Measurements from ENCODE around the gene WBP1.
"Not testable (repeated sequence)": the region's sequence is repeated elsewhere in the genome, so short reads cannot be mapped to it uniquely, and the experiment has no call there.

WBP1 gene

DNA sequence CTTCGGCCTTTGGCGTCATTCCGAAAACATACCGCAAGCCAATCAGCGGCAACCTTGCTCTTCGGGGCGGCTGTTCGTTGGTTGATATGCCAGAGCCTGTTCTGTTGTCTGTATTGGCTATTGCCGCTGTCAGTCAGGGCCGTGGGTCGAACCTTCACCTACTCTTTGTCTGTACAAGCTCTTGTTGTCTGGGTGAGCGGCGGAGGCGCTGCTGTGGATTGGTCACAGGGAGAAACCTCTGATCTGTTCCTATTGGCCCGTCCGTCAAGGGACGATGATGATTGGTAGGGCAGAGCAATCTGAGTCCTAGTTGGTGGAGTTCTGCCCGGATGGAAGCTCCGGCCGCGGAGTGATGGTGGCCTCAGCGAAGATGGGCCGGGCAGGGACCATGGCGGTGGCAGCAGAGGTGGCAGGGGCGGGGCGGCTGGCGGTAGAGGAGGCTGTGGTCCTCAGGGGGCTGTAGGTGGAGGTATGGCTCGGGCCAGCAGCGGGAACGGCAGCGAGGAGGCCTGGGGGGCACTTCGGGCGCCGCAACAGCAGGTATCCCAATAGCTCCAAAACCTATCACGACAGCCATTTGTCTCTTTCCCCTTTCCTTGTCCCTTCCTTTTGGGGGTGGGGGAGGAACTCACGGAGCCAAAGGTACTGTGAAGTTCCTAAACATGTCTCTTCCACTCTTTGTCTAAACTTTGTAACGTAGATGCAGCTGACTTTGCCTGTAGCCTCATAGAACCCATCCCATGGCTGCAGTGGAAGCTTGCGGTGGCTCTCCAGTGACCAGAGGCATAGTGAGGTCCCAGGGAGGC, at the start of gene WBP1:
TSS of gene WBP1 (plus strand) at position 307 of the 806 bp plus-strand sequence. CDS start at position 472, 165 bp downstream.
- peak; percentile 99 for DNase-seq

DNA sequence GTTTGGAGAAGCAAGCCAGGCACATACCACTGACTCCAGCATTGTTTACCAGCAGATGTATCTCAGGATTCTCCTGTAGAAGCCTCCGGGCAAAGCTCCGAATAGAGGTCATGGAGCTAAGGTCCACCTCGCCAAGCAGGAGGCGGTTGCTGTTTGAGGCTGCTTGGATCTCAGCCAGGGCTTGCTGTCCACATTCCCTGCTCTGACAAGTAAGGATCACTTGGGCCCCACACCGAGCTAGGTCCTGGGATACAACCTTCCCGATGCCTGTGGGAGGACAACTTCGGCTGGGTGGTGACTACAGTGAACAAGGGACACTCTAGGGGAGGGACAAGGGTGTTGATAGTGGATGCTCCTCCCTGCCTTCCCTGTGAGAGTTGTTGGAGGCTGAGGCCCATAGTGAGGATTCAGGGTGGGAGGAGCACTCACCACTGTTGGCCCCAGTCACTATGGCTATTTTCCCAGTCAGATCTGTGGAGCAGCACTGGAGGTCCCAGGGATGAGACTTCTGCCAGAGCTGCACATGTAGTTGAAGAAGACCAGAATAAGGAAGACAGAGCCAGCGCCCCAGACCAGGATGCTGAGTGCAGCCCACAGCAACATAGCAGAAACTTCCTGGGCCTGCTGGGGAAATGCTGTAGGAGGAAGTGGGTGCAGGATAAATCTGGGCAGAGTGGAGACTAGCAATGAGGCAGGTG, 45.1 kb upstream of the WBP1 start:
- no peak for DNase-seq

DNA sequence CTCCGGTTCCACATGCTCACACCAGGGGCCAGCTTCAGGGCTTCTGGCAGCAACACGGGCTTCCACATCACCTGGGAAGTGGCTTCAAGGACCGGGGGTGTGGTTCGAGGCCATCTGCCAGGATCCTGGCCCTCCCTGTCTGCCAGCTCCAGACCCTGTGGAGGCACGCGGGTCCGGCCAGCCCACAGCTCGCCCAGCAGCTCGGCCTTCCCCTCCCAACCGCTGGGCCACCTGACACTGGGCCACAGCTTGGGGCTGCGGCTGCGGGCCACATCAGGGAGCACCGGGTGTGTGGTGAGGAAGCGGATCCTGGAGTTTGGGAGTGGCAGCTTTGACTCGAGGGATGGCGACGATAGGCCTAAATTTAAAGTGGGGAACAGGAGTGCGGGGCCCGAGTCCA, 43.8 kb upstream of the WBP1 start:
- no peak for DNase-seq

DNA sequence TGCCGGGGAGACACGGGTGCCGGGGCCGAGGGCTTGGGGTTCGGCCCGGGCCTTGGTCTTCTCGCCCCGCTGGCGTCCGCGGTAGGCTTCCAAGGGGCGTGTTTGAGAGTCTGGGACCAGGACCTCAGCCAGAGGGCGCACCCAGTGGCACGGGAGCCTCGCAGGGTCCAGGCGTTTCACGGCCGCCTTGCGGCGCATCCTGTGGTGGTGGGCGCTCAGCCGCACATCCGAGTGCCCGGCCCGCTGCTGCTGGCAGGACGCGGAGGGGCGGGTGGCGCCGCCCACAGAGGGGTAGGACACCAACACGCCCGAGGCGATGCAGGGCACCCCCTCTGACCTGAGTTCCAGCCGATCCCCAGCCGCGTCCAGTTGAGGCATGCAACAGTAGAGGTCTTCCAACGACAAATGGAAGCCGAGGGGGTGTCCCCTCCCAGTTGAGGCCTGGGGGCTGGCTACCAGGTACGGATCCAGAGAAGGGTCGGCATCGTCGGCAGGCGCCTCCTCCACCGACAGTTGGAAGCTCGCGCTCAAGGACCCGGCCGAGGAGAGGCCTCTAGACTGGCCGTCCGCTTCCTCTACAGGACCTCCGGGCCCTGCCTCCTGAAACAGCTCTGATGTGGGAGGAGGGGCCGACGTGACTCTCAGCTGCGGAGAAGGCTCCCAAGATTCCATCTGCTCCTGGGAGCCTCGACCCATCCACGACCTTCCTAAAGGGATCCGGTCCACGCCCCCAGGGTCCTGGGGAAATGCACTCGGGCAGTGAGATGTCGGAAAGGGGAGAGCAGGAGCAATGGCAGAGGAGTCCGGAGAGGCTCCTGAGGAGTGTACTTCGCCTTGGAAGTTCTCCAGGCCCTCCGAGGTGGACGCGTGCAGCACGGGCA, 43.1 kb upstream of the WBP1 start:
- DNase-seq: no peak

DNA sequence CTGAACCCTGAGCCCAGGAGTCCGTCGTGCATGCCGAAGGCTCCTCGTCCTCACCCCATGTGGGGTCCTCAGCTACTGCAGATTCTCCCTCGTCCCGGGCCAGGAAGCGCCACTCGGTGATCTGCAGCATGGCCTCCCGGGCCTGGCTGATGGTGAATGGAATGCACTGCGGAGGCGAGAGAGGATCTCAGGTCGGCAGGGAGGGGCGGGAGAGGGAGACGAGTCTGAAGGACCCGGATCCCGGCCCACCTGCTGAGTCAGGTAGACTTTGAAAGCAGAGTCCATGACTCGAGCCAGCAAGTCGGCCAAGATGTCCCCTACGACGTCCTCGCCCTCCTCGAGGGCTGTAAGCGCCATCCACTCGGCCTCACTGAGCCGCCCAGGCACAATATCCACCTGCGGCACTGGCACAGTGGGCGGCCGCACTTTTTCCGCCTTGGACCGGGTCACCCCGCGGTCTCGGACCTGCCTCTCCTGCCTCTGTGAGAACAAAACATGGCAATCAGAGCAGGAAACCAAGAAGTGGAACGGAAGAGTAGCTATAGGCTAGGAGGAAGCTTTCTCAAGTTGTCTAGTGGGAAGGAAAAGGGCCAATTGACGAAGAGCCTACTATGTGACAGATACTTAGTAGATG, 42.4 kb upstream of the WBP1 start:
- DNase-seq: no peak

DNA sequence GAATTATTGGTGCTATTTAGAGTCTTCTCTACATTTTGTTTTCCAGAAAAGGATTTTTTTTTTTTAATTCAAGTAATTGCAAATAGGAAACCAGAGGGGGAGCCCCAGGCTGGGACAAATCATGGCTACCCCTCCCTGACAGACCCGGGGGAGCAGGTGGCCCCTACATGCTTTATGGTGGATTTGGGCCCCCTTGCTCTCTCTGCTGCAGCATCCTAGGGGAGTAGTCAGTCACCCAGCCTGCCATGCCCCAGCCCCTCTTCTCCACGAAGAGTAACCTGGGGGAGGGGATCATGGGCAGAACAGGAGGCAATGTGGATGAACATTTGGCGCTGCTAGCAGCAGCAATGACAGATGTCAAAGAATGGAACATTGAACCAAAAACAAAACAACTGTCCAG, 41.5 kb upstream of the WBP1 start:
- DNase-seq: no peak

DNA sequence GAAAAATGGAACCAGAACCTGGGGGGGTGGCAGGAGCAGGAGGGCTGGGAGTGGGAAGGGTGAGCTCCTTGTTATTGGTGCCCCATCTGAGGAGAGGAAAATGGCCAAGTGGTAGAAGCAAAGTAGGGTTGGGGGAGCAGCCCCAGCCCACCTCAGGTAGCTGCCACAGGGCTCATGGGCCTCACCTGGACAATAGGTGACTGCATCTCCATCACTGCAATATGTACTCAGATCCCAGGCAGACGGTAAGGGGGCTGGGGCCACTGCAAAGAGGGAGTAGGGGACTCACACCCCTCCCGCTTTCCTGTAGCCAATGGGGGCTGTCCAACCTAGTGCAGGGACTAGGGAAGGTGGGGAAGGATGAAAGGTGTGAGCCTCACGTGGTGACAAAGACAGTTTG, 41.0 kb upstream of the WBP1 start:
- no peak for DNase-seq

DNA sequence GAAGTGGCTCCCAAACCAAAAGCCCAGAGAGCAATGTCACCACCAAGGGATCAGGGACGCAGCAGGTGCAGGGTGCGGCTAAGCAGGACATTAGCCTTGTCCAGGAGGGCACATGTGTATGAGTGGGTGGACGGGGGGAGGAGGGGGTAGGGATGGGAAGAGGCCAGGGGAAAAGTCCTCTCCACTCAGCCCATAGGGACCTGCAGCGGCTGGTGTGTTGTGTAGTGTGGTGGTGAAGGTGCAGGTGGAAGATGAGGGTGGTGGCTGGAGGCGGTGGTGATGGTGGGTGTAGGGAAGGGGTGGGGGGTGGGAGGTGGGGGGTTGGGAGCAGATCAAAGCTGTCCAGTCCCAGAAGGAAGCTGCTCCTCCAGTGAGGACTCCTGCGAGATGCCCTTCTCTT, 40.5 kb upstream of the WBP1 start:
- no peak for DNase-seq

DNA sequence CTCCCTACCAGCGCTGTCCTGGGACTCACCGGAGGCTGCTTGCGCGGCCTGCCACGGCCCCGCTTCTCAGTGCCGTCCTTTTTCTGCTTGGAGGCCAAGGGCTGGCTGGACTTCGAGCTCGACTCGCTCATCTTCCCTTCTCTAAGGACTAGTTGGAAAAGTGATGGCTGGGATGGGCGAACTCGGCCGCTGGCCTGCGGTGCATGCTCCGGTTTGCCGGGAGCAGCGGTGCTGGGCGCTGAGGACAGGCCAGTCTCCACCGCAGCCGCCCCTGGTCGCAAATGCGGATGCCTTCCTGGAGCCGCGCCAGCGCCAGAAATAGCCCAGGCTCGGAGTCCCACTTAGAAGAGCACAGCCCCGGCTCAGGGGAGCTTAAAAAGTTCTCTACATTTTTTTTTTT, 39.9 kb upstream of the WBP1 start:
- DNase-seq: no peak

DNA sequence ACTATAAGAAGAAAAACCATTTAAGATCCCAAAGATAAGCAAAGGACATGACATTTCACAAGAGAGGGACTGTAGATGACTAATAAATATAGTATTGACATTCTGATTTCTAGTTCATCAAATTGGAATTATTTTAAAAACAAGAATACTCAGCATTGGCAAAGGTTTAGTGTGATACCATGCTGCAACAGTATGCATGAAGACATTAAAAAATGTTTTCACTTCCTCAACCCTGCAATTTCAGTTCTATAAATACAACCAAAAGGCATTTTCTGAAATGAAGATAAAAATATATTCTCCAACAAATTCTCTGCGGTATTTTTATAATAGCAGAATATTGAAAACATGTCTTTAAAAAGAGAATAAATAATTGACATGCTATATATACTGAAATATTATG, 38.9 kb upstream of the WBP1 start:
- DNase-seq: no peak

DNA sequence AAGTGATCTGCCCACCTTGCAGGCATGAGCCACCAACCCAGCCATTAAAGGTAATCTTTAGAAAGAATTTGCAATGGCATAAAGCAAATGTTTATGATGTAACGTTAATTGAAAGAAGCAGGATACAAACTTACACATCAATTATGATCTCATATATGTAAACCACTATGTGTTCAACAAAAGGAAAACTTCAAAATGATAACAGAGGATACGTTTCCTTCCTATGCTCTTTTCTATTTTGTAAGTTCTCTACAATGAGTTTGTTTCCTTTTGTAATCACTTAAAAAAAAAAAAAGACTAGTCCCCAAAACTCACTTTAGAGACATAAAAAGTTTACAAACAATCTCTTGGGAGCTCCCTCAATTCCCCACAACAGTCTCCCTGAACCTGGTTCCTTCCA, 38.2 kb upstream of the WBP1 start:
- DNase-seq: no peak

DNA sequence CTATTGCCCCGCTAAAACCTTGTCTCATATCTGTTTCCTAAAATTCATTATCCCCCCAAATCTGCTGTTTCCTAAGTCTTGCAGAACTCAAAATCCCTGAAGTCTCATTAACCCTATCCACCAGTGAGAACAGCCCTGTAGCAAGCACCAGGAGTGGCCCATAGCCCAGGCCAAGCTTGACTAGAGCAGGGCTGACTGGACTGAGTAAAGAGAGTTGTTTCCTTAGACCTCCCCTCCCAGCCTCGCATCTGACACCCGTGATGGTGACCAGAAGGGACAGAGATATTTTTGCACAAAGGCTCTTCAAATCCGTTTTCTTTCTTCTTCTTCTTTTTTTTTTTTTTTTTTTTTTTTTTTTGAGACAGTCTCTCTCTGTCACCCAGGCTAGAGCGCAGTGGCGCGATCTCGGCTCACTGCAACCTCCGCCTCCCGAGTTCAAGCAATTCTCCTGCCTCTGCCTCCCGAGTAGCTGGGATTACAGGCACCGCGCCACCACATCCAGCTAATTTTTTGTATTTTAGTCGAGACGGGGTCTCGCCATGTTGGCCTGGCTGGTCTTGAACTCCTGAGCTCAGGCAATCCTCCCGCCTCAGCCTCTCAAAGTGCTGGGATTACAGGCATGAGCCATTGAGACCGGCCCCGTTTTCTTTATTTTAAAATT, 37.7 kb upstream of the WBP1 start:
- not testable (repeated sequence) for DNase-seq

DNA sequence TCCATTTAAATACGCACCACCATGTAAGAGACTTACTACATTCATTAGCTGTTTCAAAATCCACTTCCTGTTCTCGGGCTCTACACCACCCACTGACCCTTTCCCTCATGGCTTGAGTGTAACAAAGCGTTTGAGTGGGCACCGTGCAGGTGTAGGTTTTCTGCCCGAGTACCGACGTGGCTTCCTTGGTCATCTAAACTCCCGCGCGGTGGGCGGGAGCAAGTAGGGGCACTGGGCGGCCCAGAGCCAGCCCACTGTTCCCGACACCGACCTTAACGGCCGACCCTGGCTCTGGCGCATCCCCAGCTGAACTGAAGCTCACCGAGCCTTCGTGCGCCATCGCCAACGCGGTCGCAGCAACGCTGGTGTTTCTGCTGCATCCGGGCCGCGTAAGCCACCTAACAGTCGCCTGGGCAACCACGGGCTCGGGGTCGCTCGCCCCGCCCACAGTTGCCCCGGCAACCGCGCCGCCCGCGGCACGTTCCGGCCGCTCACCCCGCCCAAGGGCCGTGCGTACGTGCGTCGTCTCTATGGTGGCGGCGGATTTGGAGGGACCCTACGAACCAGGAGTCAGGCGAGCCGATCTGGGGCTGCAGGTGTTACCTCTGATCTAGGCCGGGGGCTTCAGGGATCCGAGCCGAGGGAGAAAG, 36.9 kb upstream of the WBP1 start, which contains the start of the genes C2orf81 and WDR54:
TSS of gene C2orf81 (minus strand) at position 399 of the 650 bp plus-strand sequence. CDS start at position 340, 59 bp downstream.
TSS of gene WDR54 (plus strand) at position 510 of the 650 bp plus-strand sequence. CDS start 424 bp downstream, outside the sequence.
- peak; percentile 83 for DNase-seq

DNA sequence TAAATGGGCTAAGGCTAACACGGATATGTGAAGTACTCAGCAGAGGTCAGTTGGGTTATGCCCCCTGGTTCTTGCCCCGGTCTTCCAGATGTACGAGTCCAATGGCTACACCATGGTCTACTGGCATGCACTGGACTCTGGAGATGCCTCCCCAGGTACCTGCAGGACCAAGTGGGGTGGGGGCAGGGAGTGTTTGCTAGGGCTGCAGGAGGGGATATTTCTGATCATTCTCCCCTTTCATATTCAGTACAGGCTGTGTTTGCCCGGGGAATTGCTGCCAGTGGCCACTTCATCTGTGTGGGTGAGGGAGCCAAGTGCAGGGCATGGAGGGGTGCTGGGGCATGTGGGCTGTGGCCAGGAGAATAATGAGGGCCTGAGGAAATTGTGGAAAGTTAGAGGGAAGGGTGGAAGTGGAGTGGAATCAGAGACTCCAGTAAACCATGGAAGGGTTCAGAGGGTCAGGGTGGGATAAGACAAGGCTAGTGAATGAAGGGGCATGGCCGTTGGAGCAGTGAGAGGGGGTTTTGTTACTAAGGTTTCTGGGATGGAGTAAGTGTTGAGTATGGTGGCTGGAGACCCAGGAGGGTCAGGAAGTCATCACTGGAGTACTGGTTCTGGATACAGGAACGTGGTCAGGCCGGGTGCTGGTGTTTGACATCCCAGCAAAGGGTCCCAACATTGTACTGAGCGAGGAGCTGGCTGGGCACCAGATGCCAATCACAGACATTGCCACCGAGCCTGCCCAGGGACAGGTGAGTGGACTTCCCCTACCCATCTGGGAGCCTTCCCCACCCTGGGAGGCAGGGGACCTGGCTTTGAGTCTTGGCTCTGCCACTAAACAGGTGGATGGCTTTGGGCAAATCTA, 34.8 kb upstream of the WBP1 start:
- DNase-seq: no peak

DNA sequence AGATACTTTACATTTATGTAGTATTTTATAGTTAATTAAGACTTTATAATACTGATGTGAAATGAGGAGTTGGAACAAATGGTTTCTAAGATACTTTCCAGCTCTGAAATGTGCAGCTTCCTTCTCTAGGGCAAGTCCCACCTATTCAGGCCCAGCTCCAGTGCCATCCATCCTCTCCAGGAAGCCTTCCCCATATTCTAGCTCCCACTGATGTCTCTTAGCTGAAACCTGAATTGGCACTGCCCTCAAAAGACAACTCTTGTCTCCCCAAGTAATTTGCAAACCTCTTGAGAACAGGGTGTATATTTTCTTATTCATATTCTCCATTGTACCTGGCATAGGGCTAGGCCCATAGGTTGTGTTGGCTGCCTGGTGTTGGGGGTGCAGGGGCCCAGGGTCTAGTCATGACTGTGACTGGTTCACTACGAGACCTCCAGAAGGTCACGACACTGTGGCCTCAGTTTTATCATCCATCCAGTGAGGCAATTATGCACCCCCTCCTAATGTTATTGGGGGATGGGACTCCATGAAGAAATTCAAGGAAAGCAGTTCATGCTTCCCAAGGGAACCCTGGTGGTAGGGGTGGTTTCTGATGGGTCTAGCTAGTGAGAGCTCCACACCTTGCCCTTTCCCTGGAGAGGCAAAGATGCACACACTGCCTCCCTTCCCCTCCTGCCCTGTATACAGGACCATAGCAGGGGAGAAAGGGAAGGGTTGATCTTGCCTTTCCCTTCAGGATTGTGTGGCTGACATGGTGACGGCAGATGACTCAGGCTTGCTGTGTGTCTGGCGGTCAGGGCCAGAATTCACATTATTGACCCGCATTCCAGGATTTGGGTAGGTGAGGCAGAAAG, 33.9 kb upstream of the WBP1 start:
- DNase-seq: no peak

DNA sequence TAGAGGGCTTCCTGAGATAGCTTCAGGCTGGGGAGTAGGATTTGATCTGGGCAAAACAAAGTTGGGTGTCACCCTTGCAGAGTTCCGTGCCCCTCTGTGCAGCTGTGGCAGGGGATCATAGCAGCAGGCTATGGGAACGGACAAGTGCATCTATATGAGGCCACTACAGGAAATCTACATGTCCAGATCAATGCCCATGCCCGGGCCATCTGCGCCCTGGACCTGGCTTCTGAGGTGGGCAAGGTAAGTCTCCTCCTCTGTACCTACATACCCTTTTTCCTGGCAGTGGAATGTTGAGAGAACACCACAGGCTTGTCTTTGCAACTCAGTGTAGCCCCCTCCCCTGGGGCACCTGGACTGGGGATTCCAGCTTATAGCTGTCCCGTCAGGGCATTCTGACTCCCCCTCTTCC, 33.2 kb upstream of the WBP1 start:
- DNase-seq: no peak

DNA sequence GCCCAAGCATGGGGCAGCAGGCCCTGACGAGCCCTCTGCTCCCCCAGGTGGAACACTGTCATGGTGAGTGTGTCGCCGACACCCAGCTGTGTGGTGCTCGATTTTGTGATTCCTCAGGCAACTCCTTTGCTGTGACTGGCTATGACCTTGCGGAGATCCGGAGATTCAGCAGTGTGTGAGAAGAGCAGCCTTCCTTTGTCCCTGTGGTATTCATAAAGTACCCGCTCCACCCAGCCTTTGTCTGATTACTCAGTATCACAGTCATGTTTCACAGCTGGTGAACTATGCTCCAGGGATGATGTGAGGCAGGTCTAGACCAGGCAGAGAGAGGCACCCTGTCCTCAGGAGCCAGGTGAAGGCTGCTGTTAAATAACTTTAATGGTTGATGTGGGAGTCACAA, 32.7 kb upstream of the WBP1 start:
- DNase-seq: no peak

DNA sequence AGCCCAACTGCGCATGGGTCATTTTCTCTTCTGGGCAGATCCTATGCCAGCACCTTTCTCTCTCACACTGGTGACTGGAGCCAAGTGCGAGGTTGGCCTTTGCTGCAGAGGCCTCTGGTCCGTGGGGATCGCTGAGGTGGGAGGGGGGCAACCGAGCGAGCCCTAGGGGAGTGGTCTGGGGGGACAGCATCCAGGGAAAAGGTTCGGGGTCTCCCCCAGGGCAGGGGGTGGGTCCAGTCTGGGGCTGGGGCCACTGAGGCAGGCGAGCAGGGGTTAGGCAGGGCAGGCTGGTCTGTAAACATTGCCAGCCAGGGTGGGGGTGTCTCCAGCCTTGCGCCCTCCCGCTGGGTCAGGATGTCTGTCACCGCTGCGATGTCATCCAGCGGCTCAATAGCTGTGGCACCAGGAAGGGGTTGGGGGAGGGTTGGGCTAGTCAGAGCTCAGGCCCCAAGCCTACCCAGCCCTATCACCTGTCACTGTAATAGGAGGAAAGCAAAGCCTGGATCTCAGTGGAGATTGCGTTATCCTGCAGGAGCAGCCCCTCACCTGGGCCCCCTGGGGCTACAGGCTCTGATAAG, 32.0 kb upstream of the WBP1 start:
- DNase-seq: no peak

DNA sequence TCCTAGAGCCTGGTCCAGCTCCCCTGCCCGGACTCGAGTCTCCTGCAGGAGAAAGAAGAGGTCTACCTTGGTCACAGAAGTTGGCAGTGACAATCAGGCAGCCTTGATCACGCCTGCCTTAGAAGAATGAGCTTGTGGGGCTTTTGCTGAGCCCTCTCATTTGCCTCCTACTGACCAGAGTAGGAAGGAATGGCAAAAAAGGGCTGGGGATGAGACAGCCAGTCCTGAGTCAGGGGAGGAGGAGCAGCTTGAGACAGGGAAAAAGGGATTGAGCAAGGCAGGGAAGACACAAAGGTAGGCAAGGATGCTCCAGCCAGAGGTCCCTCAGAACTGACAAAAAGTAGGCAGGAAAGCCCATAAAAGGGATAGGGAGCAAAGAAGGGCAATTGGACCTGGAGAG, 30.7 kb upstream of the WBP1 start:
- no peak for DNase-seq

Measured in OCI-M1 (cell line).